DOHH2 (cell line): ENCODE measurements around the gene TMCO1.

Source experiments
- CTCF ChIP-seq: fragments of 200-600 bp; sonication (generic); IDR thresholded peaks from one replicate; pipeline ENCODE4 v1.5.1; 2014; ENCODE audit warnings: antibody characterized with exemption, mild to moderate bottlenecking, low read depth, low read length; ENCODE audit not compliant: poor library complexity, severe bottlenecking
- EZH2phosphoT487 ChIP-seq: fragments of 200-600 bp; sonication (generic); IDR thresholded peaks from 2 replicates; pipeline ENCODE4 v1.6.1; 2017; ENCODE audit warnings: borderline replicate concordance, mild to moderate bottlenecking, antibody characterized with exemption, low read length, moderate library complexity, mixed read lengths

- TF ChIP-seq EZH2phosphoT487 (no peak), CTCF (no peak)
Measured at GRCh38 chr1:165815725-165816124, 47.1 kb upstream of the TMCO1 start.
